ENCODE results near the gene MEIS1.

MEIS1 gene

DNA sequence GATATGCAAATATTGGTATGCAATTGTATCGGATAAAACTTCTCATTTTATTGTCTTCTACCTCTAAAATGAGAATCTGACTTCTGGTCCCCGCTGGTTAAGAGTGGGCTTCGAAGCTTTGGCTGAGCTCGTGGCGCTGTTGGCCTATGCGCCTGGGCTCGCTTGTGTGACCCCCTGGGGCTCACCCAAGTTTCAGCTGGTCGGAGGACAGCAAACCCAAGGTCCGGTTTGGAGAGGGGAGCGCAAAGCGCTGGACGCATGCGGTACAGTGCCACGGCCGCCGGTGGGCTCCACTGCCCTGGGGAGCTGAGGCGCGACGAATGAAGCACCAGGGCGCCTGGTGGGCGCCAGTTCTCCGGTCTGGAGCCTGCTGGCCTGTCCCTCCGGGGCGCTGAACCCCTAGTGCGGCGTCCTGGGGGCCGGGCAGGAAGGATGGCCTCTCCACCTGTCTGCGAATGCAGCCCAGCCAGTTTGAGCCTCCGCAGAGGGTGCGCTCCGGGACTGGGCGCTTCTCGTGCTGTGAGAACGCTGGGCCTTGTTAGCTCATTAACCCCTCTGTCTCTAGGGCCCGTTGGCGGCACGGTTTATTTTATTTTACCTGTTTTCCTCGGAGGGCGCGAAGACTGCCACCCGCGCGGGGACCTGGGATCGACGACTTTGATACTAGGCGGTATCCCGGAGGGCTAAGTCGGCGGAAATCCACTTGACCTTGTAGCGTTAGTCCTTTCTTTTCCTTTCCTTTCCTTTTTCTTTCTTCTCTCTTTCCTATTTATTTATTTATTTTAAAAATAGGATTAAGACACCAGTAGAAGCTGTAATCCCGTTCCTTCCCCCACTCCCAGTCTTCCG is 10.4 kb downstream of the MEIS1 start:
- DNase-seq = no peak

DNA sequence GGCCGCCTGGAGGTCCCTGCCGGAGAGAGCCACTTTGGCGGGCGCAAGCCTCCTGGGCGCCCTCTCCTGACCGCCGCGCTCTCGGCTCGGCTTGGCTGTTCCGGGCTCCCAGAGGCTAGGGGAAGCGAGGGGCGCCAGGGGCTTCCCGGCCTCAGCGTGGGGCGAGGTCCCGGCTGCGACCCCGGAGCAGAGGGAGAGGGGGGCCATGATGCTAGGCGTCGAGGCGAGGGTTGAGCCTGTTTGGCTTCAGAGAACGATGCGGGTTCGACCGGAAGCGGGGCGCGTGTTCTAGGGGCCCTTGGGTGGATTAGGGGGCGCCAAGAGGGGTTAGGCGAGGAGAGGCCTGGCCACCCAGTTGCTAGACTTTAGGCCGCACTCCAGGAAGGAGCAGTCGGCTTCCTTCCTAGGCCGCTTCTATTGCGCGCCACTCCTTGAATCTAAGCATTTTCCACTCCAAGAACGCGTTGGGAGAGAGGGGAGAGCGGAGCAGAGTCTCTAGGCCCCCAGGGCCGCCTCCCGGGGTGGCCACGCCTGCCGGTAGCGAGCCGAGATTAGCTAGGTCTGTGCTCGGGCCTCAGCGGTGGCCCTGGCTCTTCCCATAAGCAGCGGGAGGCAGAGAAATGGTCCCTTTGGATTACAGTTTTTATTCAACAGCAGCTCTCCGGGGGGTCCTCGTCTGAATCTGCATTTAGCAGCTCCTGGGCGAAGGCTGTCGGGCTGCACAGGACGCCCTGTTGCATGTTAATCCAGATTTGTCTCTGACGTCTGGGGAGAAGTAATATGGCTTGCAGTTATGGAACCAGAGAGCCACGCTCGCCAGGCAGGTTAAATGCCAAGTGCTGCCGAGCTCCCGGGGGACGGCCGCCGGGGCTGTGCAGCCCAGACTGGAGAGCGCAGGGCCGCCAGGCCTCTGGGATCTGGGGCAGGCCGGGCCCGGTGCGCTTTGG is 11.3 kb downstream of the MEIS1 start:
- DNase-seq = no peak

GRCh38 chr2:66446941-66447340 is 12.0 kb downstream of the MEIS1 start:
- DNase-seq = no peak

- no peak for DNase-seq
Observed at GRCh38 chr2:66447677-66448076, 12.8 kb downstream of the MEIS1 start.

- DNase-seq = no peak
Observed at GRCh38 chr2:66448136-66448991, 13.4 kb downstream of the MEIS1 start.

DNA sequence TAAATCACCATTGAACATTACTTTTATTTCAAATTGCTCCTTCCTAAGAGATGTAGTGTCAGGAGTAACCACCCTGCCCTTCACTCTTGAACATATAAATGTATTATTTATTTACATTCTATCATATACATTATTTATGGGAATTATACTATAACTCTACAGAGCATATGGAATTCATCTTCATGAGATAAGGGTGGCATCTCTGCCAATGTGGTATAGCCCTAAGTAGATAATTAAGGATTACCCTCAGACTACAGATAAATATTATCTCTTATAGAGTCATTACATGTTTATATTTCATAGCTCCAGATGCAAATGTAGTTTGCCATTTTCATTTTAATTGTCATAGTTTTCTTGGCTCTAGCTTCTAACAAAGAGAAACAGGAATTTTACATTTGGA is 17.3 kb downstream of the MEIS1 start:
- no peak for DNase-seq

DNA sequence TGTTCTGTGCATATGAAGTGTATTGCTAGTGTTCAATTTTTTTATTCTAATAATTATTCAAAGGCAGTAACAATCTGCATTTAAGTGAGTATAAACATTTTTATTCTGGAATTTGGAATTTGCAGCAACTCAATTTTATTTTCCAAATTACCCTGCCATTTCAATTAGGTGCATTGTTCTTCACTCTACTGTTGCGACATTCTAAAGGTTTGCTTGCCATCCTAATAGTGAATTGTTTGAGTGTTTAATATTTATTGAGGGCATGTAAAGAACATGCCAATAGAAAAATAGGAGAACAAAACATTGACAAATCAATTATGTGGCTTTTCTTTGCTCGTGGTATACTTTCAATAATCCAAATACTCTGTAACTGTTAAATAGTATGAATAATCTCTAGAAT is 18.0 kb downstream of the MEIS1 start:
- no peak for DNase-seq

DNA sequence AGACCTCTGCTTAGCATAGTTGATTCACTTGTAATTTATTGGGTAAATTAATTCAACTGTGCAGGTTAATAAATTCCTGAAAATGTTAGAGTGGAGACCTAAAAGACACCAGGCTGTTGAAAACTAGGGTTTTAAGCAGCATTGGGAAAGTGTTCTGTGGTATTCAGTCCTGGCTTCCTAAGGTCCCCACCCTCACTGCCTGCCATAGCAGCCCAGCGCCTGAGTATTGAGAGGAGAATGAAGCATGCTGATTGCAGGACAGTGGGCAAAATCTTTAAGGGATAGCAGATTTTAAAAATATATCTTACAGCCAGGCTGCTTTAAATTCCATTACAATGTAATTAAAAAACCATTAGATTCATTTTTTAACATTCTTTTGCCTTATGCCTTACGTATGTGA is 20.6 kb downstream of the MEIS1 start:
- no peak for DNase-seq

DNA sequence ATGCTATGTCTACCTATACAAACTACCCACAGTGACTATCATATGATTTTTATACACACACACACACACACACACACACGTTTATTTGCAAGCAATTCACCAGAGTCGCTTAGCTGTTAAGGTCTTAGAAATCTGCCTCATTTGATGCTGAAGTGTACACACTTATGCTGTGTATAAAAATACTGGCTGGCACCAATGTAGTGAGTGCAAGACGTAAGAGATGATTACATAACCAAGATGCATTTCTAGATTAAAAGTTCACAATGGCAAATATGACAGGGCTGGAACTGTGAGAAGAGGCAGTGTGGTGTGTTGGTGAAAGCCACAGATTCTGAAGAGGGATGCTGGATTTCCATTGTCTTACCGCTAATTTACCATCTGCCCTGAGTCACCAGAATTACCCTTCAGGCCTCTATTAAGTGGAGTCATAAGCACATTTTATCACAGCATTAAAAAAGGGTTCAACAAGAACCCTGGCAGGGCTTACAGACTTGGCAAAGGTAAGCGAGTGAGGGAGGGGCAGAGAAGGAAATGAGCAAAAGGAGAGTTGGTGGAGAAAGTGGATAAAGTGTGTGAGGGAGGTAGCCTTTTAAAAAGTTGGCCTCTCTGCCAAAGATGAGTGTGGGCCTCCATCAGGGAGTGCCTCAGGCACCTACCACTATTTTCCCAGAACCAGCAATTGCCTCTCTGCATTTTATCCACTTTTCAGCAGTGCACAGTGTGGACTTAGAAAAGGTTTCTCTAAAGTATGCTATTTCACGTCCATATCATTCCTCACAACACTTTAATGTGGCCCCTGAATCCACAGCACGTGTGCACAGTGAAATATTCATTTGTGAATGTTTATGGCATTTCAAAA is 21.5 kb downstream of the MEIS1 start:
- DNase-seq = no peak

DNA sequence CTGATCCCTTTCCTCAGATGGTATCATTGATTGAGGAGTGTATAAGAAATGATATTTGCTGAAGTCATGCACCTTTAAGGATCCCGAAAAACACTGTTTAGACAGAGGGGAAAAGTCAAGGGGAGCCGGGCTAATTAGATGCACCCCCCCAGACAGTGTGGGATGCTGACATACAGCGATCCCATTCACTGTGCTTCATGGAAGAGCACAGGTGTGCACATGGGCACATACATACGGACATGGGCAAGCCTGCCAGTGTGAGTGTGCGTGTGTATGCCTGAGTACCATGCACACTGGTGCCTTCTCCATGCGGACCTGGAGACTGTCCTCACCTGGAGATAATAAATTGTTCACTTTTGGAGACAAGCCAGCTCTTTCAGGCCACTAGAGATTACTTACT is 22.6 kb downstream of the MEIS1 start:
- DNase-seq = no peak

GRCh38 chr2:66460031-66460430 is 25.1 kb downstream of the MEIS1 start:
- no peak for DNase-seq

DNA sequence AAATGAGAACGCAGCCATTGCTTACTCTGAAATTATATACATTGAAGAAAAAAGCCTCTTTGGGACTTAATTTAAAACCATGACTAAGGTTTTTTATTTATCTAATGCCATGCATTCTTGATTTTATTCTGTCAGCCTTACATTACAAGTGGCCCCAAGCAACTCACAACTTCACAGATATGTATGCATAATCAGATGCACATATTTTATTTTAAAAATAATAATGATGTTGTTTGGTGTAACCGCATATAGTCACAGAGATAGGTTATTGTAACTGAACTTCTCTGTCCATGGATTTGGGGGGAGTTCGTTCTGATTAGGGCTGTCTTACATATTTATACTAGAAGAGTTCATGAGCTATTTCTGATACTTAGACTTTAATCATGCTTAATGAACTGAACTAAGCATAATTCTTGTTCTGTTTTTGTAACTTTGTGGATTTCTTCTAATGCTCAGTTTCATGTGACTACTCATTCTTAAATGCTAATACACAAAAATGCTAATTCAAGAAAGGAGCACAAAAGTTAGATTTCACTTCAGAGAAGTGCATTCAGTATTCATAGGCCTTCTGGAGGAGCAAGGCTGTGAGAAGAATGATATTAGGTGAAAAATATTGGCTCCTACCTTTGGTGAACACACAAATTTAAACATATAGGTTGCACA is 26.2 kb downstream of the MEIS1 start:
- no peak for DNase-seq

DNA sequence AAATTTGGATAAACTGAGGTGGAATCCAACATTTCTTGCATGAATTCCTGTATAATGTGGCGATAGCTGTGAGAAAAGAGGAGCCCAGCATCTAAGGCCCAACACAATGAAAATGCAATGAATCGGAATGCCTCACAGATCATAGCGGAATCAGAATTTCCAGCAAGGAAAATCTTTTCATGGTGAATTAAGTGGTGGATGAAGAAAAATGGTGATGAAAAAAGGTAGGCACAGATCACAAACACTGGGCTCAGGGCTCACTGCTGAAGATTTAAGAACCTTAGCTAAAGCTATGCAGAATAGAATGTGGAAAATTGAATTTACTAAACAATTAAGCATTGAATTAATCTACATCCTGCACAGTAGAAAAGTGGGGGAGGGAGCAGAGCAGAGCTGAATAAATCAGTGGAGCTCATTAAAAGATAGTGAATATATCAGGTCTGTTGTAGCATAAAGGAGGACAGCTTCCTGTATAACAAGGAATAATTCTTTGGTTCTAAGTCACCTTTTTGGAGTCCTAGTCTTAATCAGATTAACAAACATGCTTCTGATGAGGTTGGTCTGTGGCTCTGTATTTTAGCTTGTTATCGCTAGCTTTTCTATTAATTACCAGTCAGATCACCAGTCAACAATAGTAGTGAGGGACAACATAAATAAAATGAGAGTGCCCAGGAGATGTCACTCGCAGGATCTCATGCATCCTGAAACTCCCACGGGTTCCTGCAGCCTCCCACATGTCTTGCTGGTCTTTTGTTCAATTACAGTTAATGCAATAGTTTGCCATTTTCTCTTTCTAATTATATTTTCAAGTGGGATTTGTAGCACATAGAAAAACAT is 27.0 kb downstream of the MEIS1 start:
- DNase-seq = no peak

DNA sequence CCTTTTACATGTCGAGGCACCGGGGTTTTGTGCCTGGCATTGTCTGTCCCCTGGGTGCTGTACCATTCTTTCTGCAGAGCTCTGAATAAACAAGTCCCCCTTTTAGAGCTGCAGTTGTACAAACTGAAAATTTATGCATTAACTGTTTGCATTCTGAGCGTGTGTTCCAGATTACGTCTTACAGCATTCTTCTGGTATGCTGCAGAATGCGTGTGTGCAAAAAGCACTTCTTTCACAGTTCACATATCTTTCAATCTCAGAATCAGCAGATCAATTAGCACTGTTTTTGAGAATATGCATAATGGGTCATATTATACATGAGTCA is 27.5 kb downstream of the MEIS1 start:
- DNase-seq = no peak

- no peak for DNase-seq
Observed at GRCh38 chr2:66463206-66463755, 28.4 kb downstream of the MEIS1 start.

- no peak for DNase-seq
Observed at GRCh38 chr2:66464930-66465637, 30.2 kb downstream of the MEIS1 start.

DNA sequence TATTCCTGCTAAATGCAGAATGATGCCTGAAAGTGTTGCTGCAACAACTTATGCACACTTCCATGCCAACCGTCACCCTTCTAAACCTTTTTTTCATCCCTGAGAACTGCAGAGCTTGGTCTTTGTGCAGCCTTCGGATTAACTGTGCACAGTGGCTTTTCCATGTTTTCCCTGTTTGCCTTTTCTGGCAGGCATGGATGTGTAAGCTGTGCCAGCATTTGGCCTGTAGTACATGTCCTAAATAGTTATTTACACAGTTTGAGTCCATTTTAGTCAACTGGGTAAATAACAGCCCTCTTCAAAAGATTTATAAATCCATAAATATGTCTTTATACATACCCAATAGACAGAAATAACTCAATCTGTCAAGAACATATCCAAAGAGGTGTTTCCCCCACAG is 31.5 kb downstream of the MEIS1 start:
- no peak for DNase-seq

GRCh38 chr2:66467718-66468117 is 32.8 kb downstream of the MEIS1 start:
- no peak for DNase-seq

DNA sequence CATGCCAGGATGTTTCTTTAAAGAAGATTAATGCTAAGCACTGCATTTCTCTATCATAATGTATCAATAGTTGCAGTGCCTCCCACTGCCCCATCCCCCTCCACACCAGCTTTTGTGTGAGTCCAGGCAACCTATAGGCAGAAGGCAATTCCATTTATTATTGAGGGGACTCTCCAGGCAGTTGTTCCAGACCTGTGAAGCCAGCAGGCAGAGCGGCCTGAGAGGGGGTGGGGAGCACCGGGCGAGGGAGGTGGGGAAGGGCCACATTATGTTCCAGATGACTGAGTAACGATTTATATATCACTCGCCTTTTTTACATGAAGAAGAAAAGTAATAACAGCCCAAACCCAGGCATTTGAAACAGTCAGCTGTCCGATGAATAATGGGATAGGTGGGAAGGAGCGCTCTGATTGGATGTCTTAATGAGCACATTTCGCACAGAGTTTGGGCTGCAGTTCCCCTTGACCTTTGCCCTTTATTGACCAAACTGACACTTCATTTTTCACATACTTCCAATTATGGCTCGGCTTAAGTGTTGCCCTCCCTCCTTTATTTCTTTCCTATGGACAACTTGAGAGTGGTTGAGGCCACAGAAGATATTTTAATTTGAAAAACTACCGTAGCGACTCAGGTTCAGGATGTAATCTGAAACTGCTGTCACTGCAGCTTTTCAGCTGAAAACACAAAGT is 34.4 kb downstream of the MEIS1 start:
- no peak for DNase-seq

Measured in stimulated activated naive CD4-positive, alpha-beta T cell (primary cell).